Activated CD4-positive, alpha-beta T cell treated with anti-CD3 and anti-CD28 coated beads, Interleukin-2, Interleukin-4, amounts not matched to agents 100 ng/mL and 50 ng/mL, durations not matched to agents 16 hours and 8 hours (primary cell): ENCODE results near the gene ATP6V0A4.
"Not testable (repeated sequence)": the region's sequence is repeated elsewhere in the genome, so short reads cannot be mapped to it uniquely, and the experiment has no call there.

Experiments used
- DNase-seq: peaks from one replicate; pipeline ENCODE4 v3.0.0-alpha.2; 2020; ENCODE audit warnings: low spot score

The ATP6V0A4 gene

DNA sequence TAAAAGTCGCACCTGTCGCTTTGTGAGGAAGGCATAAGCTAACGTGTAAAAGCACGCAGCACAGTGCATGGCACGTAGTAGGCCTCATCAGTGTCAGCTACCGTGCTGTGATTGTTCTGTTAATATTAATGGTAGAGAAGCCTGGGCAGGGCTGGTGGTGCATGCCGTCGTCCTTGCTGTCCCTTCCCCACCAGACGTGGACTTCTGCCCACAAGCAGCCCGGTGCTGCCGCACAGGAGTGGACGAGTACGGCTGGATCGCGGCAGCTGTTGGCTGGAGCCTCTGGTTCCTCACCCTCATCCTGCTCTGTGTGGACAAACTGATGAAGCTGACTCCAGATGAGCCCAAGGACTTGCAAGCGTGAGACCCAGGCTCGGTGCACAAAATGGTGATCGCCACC is 4.7 kb upstream of the ATP6V0A4 start:
- DNase-seq = no peak

- DNase-seq = no peak
Observed at GRCh38 chr7:138801256-138801655, 3.3 kb upstream of the ATP6V0A4 start.

DNA sequence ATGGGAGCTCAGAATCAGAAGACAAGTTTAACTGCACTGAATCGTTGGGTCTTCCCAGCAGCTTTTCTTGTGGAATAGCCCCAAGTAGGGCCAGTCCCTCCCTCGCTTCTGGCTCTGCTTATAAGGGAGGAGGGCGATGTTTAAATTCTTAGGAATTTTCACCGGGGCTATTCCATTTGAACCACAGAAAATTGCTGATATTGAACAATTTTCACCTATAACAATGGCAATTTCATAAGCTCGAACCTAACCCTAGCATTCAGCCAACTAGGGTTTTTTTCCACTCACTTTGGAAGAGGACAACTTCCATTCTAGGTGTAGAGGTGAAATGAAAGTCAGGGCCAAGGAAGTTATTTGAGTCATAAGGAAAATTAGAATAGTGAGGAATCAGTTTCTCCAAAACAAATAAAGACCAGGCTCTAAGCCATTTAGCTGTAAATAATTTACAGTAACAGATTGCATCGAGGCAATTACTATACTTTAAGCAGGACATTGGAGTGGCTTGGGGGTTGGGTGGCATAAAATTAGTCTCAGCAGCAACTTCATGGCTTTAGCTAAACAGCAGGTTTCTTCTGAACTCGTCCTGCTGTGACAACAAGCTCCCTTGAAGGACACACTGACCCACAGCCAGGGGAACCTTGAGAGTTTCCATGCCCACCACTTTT is 1.5 kb upstream of the ATP6V0A4 start:
- no peak for DNase-seq

DNA sequence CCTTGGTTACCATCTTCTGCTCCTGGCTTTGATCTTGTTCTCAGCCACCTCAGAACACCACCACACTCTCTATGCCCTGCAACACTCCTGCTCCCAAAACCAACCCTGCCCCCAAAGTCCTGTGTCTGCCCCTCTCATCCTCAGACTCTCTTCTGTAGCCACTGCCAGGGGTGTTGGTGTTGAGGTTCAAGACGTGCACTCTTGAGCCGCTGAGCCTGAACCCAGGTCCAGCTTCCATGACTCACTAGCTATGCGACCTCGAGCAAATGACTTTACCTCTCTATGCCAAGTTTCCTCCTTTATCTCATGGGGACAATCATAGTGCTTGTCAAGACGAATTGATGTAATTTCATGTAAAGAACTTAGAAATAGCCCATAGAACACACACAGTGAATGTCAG is 840 bp upstream of the ATP6V0A4 start:
- DNase-seq = no peak

- DNase-seq = not testable (repeated sequence)
Observed at GRCh38 chr7:138797046-138797445, 950 bp downstream of the ATP6V0A4 start.

- no peak for DNase-seq
Observed at GRCh38 chr7:138796038-138796615, 1.9 kb downstream of the ATP6V0A4 start.

- DNase-seq = no peak
Observed at GRCh38 chr7:138785587-138786437, 12.2 kb downstream of the ATP6V0A4 start.

DNA sequence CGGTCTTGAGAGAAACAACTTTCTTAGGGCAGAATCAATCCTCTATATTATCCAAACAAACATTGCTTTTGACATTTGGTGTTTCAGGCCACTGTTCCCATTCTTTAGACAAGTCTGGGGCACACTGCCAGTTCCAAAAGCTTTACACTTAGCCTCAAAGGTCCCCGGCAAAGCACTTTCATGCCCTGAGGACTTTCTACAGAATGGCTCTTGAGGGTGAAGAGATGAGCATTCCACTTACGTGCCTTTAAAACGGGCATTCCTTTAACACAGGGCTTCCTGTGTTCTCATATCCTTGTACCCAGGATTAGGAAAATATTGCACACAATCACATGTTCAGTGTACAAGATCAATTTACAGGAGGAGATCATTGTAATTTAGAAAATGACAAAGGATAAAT is 13.3 kb downstream of the ATP6V0A4 start:
- no peak for DNase-seq

DNA sequence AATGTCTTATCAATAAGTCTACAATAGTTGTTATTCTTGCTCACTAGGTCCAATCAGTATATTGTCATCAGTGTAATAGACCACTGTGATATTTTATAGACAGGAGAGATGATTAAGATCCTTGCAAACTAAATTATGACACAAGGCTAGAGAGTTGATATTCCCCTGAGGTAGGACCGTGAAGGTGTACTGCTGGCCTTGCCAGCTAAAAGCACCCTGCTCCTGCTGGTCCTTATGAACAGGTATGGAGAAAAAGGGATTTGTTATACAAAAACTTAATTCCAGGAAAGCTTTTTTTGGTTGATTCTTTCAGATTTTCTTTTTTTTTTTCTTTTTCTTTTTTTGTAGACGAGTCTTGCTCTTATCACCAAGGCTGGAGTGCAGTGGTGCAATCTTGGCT is 17.0 kb downstream of the ATP6V0A4 start:
- DNase-seq = no peak

DNA sequence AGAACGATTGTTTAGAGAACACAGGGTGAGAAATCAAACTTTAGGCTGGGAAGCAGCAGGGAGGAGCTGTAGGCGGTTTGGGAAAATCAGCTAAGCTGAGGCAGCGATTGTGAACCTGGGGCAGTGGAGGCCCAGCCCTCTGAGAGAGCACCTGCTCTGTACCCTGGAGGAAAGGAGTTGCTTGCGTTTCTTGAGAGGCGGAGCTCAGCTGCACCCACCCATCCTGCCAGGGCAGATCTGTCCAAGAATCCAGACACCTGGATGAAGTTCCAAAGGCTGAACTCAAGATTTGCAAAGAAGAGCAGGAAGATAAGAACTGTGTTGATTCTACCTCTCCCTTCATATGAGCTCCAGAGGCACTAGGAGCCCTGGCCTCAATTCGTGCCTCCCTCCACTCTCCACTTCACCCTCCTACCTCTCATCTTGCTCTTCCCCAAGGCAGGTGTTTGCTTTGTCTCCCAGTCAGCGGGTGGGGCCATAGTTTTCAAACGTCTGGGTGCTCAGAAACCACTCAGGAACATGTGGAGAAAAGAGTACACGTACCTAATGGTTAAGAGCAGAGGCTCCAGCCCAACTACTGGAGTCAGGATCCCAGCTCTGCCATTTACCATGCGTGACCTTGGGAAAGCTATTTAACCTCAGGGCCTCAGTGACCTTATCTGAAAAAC is 21.7 kb downstream of the ATP6V0A4 start:
- DNase-seq = no peak

DNA sequence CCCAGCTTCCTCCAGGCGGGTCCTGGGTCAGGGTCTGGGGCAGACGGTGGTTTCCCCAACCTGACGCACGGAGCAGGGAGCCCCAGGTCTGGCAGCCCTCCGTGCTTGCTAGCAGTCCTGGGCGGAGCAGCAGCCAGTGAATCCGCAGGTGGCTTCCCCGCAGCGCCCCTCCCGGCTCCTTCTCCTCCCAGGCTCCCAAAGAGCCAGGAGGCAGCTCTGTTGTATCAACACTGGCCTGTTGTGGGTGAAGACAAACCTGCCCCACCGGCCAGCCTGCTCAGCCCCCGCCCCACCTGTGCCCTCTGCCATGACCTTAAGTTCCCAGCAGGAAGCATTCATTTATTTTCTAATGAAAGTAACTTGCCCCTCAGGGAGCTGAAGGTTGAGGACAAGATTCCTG is 24.2 kb downstream of the ATP6V0A4 start:
- DNase-seq = no peak

- no peak for DNase-seq
Observed at GRCh38 chr7:138773176-138773575, 24.8 kb downstream of the ATP6V0A4 start.

DNA sequence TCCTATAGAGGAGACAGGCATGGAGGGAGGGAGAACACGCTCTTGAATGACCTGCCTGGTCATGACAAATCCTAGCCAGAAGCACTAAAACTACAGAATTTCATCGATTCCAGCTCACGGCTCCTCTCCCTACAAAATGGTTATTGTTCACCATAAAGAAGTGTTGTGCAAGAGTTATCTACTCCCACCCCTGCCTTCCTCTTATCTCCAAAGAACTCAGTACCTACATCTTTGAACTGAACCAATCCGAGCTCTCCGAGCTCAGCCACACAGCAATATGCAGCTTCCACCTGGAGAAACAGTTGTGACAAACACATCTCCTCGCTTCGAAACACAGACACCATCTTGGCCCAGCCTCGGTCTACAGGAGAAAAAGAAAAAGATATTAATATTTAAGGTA is 27.1 kb downstream of the ATP6V0A4 start:
- DNase-seq = no peak

- DNase-seq = no peak
Observed at GRCh38 chr7:138768241-138768640, 29.8 kb downstream of the ATP6V0A4 start.

DNA sequence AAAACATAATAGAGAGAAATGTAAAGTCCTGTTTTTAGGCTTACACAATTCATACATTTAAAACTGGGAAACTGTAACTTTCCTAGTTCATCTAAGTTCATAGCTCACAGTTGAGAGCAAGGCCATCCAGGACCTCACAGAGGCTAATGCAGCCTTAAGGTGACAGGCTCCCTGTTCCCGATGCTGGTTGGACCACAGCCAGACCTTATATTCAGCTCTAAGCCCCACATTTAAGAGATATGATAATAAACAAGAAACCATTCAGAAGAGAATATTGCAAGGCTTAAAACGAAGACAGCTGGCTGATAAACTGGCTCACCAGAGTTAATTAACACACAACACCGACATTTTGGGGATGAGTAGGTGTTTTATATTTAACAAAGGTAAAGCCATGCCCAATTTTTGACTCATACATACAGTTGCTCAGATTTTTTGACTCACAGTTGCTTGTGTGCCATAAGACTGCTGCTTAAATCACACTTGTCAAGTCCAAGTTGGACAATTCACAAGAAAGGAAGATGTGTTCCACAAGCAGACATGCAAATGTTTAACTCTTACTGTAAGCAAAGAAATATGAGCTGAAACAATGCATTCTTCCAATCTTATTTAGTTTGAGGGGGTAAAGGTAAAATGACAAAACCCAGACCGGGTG is 41.3 kb downstream of the ATP6V0A4 start:
- DNase-seq = no peak

- no peak for DNase-seq
Observed at GRCh38 chr7:138755842-138756590, 42.0 kb downstream of the ATP6V0A4 start.

GRCh38 chr7:138755331-138755747 is 42.7 kb downstream of the ATP6V0A4 start:
- DNase-seq = no peak

- DNase-seq = no peak
Observed at GRCh38 chr7:138753610-138754009, 44.4 kb downstream of the ATP6V0A4 start.

DNA sequence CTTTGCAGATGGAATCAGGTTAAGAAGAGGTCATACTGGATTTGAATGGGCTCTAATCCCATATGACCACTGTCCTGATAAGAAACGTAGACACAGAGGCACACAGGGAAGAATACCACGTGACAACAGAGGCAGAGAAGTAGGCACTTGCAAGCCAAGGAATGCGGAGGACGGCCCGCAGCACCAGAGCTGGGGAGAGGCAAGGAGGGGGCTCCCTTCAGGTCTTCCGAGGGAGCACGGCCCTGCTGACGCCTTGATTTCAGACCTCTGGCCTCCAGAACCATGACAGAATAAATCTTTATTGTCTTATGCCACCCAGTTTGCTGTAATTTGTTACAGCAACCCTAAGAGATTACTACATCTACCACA is 44.9 kb downstream of the ATP6V0A4 start:
- no peak for DNase-seq

GRCh38 chr7:138752518-138753149 is 45.4 kb downstream of the ATP6V0A4 start:
- peak; percentile 95 for DNase-seq

DNA sequence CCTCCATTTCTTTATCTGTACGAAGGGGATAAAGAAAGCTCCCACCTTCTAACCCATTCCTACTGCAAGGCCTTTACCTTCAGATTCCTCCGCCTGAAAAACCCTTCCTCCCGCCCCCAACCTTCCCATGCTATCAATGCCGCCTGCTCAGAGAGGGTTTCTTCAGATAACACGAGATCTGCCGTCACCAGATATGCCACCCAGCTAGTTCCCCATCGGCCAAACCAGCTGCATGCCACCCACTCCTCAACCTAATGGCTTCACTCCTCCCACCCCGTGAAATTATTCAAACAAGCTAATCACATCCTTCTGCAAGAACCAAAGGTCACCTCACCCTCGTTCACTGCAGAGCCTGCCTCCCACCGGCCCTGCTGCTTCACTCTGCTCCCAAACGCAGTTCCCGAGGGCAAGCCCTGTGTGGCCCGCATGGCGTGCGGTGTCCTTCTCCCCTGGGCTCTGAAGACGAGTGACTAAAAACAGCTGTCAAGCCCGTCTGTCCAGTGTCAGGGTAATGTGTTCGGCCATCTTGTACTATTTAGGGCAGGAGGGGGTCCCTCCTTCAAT is 47.0 kb downstream of the ATP6V0A4 start:
- DNase-seq = no peak
